Mesenteric fat pad (tissue), 1 donor: Measurements from ENCODE around the gene ELFN2. TPM values are rescaled to one million over a fixed set of nuclear protein-coding genes. Genes with fewer than 3 reads are reported as not detected.

Source experiments
- DNase-seq: peaks from one replicate; pipeline ENCODE4 v3.0.0-alpha.2; 2020; ENCODE audit warnings: low spot score
- total RNA-seq: library from RNA; stranded (reverse); fragmentation: NEBNext Ultra II Directional; extraction: Animal tissue kit (Norgen Biotek cat#: 25700); gene quantifications from one replicate; pipeline ENCODE4 v1.2.1, GENCODE V29; 2021
- donor health status: DM: yes; HTN: yes; CAD: no.

ELFN2 gene
- total RNA-seq, 1 donor from 2014 or later = not detected

DNA sequence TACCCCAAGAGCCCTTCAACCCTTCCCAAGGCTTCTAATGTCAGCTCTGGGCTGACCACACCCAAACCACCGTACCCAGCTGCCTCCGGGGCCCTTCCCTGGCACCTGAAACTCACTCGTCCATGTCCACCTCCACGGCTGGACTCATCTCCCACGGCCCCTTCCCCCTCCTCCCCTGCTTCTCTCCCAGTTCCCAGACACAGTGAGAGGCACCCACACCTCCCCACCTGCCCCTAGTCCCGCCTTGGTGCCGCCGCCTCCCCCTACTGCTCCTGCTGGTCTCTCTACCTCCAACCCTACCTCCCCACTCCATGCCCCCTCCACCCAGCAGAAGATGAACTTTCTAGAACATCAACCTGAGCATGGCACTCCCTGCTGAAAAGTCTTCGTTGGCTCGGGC, 39.5 kb downstream of the ELFN2 start:
- no peak for DNase-seq

DNA sequence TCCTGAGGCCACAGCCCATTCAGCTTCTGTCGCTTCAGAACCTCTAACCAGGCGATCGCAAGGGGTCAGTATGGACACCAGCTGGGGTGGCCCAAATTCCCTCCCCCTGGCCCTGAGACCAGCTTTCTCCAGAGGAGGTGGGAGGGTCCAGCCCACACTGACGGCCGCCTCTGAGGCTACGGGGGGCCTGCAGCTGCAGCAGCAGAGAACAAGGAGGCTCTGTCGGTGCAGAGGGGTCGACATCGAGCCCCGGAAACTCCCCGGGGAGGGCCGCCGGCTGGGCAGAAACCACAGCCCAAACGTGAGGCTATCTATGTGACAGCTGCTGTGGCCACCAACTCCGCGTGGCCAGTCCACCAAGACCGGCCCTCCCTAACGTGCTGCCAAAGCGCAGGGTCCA, 40.8 kb downstream of the ELFN2 start:
- no peak for DNase-seq

DNA sequence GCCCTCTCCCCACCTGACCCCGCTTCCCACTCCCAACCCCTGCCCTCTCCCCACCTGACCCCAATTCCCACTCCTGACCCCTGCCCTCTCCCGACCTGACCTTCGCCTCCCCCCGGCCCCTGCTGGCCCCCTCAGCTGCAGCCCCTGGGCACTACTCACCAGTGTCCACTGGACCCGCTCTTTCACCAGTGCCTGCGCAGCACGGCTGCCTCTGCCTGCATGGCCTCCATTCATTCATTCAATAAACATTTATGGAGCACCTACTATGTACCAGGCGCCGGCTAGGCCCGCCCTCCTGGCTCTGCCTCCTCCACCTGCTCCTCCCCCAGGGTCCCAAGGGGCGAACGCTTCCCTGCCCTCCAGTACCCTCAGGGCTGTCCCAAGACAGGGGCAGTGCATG, 42.6 kb downstream of the ELFN2 start:
- DNase-seq = no peak

- no peak for DNase-seq
These were observed 43.9 kb downstream of the ELFN2 start for GRCh38 chr22:37383341-37383740.

GRCh38 chr22:37381489-37381888, 45.8 kb downstream of the ELFN2 start:
- no peak for DNase-seq

GRCh38 chr22:37379722-37380121, 47.6 kb downstream of the ELFN2 start:
- no peak for DNase-seq

DNA sequence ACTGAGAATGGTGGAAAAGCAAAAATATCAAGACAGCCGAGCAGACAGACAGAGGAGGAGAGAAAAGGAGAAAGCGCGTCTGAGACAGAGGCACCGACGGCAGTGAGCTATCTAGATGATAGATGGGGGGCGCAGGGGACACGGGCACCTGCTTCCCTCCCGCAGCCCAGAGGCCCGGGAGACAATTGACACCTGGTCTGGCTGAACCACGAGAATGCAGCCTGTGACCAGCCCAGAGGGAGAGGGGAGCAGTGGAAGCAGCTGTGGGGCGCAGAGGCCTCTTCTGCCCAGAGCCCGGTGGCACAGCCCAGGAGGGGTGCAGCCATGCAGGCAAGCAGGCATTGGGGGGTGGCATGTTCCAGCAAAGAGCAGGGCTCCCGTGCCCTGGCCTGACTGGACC, 48.2 kb downstream of the ELFN2 start:
- no peak for DNase-seq

GRCh38 chr22:37378642-37379058, 48.6 kb downstream of the ELFN2 start:
- DNase-seq = no peak

DNA sequence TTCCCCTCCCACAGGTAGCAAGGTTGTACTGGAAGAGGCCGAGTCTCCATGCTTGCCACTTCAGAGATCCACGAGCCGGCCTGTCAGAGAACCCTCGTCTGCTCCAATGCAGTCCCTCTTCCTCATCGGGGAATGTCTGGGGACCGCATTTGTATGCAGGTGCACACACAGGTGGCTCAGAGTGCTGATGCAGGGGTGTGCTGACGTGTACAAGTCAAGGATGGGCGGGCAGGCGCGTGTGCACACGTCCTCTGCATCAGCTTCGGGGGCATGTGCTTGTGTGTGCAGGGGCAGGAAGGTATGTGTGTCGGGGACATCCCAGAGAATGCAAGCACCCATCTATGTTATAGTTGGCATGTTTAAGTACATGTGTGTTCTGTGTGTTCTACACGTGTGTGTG, 49.4 kb downstream of the ELFN2 start:
- no peak for DNase-seq

- no peak for DNase-seq
These were observed 50.1 kb downstream of the ELFN2 start for GRCh38 chr22:37377138-37377537.

- DNase-seq = no peak
These were observed 50.6 kb downstream of the ELFN2 start for GRCh38 chr22:37376643-37377042.

DNA sequence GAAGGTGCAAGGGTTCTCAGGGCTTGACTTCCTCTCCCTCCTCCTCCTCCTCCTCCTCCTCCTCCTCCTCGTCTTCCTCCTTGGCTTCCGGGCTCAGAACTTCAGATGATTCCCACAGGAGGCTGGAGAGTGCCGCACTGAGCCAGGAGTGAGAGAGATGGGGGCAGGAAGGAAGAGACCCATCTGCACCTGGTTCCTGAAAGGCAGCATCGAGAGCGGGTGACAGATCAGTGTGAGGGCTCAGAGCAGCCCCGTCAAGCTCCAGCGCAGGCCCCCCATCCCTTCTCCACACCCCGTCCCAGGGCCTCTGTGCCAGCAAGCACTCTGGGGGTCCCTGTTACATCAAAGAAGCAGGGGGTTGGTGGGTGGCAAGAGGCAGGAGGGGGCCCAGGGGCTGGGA, 51.5 kb downstream of the ELFN2 start:
- no peak for DNase-seq

- DNase-seq = no peak
These were observed 52.7 kb downstream of the ELFN2 start for GRCh38 chr22:37374571-37374970.

DNA sequence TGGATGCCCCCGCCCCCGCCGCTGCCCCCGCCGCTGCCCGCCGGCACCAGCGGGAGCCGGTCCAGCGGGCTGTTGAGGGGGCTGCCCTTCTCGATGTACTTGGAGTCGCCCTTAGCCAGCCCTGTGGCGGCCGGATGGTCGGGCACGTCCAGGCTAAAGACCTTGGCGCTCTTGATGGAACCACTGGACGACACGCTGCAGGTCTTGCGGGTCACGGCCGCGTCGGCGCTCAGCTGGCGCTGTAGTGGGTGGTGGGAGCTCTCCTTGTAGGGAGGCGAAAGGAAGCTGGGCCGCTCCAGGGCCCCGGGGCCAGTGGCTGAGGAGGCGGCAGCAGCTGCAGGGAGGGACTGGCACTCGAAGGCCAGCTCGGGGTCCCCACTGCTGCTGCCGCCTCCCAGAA, 53.8 kb downstream of the ELFN2 start:
- no peak for DNase-seq

GRCh38 chr22:37371911-37372310, 55.4 kb downstream of the ELFN2 start:
- DNase-seq = no peak

GRCh38 chr22:37371491-37371890, 55.8 kb downstream of the ELFN2 start:
- no peak for DNase-seq

- DNase-seq = no peak
These were observed 56.8 kb downstream of the ELFN2 start for GRCh38 chr22:37370306-37370979.

DNA sequence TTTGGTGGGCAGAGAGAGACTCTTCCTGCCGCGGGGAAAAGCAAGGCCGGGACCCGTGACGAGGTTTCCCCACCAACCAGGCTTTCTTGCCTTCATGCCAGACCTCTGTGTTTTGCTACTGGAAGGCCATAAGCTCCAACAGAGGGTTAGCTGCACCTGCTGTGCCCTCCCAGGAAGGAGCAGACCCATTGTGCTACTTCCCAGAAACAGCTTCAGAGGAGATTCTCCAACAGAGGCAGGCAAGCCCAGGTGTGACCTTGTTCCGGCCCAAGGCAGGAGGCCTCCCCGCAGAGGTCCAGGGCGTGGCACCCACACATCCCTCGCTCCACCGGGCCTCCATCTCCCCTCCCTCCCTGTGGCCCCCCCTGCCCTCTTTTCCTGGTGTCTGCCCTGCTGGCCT, 57.8 kb downstream of the ELFN2 start:
- no peak for DNase-seq

DNA sequence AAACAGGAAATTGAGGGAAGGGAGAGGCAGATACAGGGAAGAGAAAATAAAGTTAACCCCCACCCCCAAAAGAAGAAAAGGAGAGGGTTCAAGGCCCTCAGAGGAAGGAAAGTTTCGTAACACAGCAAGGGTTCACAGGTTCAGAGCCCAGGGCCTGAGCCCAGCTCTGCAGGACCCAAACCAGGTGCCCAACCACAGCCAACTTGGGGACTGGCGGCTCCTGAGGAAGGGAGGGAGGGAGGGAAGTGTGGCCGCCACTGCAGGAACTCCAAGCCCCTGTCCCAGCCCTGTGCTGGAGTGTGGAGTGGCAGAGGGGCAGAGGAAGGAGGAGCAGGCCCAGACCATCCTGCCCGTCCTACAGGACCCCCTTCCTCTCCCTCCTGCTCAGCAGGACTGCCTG, 59.2 kb downstream of the ELFN2 start:
- no peak for DNase-seq

DNA sequence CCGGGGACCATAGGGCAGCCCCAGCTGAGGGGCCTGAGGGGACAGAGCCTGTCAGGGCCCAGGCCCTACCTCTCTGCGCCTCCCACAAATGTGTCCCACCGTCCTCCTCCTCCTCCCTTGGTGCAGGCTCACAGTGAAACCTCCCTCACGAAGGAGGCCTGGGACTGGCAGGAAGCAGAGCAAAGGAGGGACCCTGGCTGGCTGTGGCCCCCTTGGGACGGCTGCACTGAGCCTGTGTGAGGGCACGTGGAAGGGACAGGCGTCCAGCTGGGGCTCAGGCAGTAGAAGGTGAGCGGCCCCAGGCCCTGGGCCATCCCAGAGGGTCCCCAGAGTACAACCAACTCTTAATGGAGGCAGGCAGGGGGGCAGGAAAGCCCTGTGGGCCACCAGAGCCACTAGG, 60.7 kb downstream of the ELFN2 start:
- DNase-seq = no peak

- DNase-seq = no peak
These were observed 61.3 kb downstream of the ELFN2 start for GRCh38 chr22:37365950-37366349.

DNA sequence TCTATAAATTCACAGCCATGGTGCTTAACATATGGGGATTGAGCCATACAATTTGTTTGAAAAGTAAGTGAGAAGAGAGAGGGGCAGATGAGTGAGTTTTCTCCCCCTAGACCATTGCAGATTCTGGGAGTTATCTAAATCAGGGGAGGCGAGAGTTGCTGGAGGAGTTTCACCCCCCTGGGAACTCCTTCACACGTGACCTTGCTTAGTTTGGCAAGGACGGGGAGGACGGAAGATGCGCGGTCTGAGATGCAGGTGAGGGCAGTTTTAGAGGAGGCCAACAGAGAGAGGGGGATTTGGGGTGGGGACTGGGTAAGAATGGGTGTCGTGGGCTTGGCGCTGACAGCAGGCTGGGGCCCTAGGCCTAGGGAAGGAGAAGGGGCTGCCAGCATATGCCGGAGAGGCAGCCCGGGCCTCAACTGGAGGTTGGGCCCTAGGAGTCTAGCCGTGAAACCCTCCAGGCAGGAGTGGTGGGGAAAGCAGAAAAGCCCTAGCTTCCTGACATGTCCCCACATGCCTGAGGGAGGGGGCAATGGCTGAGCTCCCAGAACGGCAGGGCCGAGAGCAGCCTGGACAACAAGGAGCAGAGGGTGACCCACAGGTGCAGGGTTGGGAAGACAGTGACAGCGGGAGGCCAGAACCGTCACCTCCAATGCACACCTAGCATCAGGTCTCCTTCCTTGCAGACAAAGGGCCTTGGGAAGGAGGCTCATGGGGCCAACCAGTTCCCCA, 63.9 kb downstream of the ELFN2 start:
- DNase-seq = no peak

DNA sequence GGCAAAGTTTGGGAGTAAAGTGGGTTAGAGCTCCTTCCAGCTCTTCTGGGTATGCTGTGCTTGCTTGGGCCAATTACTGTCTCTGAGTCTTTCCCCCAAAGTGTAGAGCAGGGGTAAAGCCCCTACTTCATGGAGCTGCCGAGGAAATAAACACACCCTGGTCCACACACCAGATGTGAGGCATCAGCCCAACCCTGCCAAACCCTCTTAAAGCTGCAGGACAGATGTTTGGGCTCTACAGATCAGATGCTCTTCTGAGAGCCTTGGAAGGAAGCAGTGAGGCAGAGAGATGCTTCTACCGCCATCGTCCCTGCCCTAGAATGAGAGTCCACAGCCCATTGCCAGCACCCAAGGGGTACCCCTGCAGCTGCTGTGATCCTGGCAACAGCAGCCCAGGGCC, 64.7 kb downstream of the ELFN2 start:
- DNase-seq = no peak
